ENCODE data around the gene SMIM12. TPM values are rescaled to one million over a fixed set of nuclear protein-coding genes. Genes with fewer than 3 reads are reported as not detected.

Gene SMIM12
- total RNA-seq, 2 experiments from 2014 or later, result 73.8 to 75.2 TPM

DNA sequence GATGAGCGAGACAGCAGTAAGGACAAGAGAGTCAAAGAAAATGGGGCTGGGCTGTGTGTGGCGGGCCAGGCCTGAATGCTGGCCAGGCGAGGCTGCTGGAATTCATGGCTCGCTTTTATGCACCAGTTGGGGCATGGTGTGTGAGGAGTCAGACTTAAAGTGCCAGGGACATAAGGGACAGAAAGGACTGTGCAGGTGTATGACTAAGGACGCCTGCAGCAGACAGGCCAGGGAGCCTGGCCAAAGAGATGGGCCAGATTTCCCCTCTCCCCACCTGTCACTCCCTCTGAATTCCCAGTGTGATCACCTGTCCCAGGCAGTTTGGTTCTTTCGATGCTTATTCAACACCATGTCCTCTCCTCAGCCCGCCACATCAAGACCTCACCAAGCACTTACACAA lies 16.9 kb upstream of the SMIM12 start:
- CTCF ChIA-PET, result no interaction called here
- POLR2A ChIA-PET, result no interaction called here

DNA sequence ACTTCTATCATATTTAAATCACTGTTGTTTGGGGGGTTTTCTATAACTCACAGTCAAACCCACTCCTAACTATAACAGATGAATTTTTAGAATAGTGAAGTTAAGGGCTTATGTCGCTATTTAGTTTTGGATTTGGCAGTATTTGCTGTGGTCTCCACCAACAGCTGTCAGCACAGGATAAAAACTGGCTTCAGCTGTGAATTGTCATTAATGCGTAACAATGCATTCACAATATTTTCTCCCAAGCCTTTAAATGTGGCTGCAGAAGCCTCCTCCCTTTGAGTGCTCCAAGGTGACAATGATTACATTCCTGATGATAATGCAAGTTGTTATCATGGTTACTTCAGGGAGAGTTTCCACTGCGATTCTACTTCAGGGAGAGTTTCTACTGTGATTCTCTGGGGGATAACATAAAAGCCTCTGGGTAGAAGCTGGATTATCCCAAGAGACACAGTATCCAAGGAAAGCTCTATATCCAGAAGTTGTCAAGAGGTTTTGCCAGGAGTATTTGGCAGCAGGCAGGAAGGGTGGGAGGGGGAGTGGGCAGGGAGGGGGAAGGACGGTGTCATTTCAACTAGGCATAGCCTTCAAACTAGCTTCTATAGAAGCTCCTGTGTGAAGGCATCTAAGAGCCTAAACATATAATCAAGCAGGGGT lies 14.9 kb upstream of the SMIM12 start:
- CTCF ChIA-PET, result no interaction called here
- POLR2A ChIA-PET, result no interaction called here

DNA sequence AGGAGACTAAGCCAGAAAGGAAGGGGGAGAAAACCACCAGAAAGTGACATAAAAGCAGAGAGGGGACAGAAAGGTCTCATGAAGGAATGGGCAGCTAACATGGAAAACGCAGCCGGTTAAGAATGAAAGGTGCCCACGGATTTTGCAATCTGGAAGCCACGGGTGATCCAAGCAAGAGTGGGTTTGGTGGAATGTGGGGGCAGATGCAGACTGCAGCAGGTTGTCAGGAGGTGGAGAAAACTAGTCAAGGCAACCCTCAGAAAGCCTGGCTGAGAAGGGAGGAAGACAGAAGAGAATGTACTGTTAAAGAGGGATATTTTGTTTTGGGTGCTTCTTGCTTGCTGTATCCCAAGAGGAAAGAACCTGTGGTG lies 12.6 kb upstream of the SMIM12 start:
- ChIA-PET CTCF (interaction anchor here (0.8 to 1.7 kb wide), 2 partner anchors 13 to 25 kb away, joined by 3 read pairs; no protein-coding TSS in a partner anchor), POLR2A (interaction anchor here (1.0 kb wide), 1 partner anchor 12 kb away, joined by 3 read pairs; the partner anchor contains the start of gene SMIM12)

DNA sequence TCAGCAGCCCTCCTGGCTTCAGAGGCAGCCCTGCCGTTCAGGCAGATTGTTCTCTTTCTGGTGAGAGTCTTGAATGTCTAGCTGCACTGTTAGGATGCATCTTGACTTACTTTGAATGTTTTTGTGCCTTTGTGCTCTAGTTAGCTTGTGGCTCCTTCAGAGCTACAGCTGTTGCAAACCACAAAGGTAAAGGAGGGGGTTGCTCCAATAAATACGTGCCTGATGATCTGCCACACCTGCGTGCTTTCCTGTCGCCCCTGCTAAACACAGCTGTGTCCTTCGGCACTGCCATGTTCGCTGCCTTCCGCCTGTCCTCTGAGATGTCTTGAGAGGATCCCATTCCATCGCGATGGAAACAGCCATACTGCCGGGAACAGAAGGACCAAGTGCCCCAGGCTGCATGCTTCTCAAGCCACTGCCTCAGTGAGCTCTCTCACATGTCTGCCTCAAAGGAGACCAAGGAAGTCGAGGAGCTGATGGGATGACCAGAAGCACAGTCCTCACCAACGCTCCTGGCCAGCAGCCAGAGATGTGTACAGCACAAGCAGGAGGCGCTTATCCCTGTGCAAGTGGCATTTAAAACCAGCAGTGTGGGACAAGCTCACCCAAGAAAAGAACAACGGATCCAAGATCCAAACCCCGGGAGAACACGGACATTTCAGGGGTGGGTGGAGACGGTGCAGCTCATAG lies 12.0 kb upstream of the SMIM12 start:
- ChIA-PET POLR2A (interaction anchor here (1.0 kb wide), 1 partner anchor 12 kb away, joined by 3 read pairs; the partner anchor contains the start of gene SMIM12), CTCF (interaction anchor here (0.5 to 1.7 kb wide), 3 partner anchors 14 to 489 kb away, joined by 3 to 4 read pairs (median 3); no protein-coding TSS in a partner anchor)

DNA sequence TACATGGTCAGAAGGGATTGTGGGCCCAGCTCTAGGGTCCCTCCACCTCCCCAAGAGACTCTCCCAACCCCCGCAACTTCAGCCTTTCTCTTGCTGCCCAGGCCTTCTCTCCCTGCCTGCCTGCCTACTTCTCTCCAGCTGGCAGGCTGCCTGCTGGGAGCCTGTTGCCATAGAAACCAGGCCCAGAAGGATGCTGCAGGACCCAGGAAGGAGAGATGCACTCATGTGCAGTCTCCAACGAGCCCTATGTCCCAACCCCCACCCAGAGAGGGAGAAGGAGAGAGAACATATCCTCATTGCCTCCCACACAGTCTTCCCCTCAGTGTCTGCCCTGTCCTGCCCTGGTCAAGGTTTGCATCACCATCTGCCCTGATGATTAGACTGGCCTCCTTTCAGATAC lies 10.8 kb upstream of the SMIM12 start:
- ChIA-PET CTCF (interaction anchor here (1.7 kb wide), 1 partner anchor 15 kb away, joined by 3 read pairs; no protein-coding TSS in a partner anchor), POLR2A (no interaction called here)

DNA sequence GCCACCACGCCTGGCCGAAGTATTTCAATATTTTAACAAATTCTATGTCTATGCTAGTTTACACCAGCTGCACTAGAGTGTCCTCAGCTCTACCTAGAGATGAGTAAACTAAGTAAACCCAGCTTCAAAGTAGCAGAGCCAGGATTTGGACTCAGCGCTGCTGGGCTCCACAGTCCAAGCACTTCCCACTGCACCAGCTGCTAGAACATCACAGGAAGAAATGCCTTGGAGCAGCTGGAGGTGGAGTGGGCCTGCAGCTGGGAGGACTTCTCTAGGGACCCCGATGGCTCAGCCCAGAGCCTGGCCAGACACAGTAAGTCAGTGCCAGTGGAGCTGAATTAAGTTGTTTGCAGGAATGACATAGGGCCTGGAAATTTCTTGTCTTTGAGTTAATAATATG lies 10.2 kb upstream of the SMIM12 start:
- CTCF ChIA-PET, result interaction anchor here (1.1 to 2.0 kb wide), 2 partner anchors 10 to 88 kb away, joined by 3 to 13 read pairs; partner anchors contain the start of gene SMIM12
- POLR2A ChIA-PET, result no interaction called here

DNA sequence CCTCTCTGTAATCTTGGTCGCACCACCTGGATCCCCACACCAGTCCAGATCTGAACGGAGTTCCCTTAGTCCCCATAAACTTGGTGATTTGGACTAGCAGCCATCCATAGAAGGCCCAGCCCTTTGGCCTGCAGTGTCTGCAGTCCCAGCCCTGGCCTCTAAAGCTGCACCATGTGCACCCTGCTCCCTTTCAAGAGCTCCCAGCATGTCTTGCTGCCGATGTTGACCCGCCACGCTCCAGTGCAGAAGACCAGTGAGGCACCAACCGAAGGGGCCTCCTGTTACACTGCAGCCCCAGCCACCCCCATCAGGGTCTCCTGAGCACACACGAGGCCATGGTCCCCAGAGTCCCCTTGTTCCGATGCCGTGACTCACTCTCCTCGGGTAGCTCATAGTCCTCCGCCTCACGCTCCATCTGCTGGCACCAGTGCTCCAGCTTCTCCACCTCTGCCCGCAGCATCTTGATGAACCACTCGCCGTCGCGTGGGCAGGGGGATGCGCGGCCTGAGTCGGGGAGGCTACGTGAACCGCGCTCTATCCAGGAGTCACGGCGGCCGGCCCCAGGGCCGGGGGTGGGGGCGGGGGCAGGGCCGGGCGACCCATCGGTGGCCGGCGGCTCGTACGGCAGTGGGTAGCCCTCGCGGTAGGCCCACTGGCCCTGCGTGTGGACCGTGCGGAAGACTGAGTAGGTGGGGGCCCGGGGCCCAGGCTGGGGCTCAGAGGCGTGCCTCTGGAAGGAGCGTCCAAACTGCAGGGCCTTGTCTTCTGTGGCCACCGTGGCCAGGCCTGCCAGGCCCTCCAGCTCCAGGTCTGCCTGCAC lies 8.9 kb upstream of the SMIM12 start:
- CTCF ChIA-PET, result interaction anchor here (1.0 to 2.0 kb wide), 3 partner anchors 8 to 87 kb away, joined by 3 to 13 read pairs (median 3); partner anchors contain the start of gene SMIM12

DNA sequence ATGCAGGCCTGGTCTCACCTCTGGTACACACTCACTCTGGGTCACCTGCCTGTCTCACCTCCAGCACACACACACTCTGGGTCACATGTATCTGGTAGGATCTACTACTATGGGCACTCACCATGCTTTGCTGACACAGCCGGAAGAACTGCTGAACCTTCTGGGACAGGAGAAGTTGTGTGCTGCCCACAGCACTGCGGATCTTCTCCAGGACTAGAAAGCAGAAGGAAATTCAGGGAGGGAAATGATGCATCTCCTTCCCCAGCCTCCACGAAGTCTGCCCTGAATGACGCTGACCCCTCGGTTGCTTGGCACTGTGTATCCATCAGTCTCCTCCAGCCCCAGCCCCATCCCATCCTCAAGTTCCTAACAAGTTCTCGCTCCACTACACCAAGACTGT lies 7.9 kb upstream of the SMIM12 start:
- CTCF ChIA-PET, result interaction anchor here (1.8 kb wide), 1 partner anchor 15 kb away, joined by 12 read pairs; no protein-coding TSS in a partner anchor
- POLR2A ChIA-PET, result interaction anchor here (1.1 kb wide), 1 partner anchor 81 kb away, joined by 3 read pairs; no protein-coding TSS in a partner anchor

More for the DNA sequence above, 8.9 kb upstream of the SMIM12 start:
- POLR2A ChIA-PET, result no interaction called here

DNA sequence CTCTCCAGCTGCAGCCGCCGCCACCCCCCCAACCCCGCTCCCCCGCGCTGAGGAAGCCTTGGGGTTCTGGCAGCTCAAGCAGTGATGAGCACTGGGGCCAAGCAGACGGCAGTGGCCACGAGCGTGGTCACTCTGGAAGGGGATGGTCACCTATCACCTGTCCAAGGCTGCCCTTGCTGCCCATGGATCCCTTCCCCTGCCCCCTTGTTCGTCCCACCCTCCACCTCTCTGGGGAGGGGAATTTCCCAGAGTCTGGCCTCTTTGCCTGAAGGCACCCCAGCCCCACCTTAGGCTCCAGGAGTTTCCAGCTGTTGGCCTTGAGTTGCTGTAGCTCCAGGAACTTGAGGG lies 7.2 kb upstream of the SMIM12 start:
- ChIA-PET POLR2A (interaction anchor here (1.0 to 1.1 kb wide), 2 partner anchors 80 to 118 kb away, joined by 3 to 4 read pairs; partner anchors contain the start of gene TMEM35B), CTCF (interaction anchor here (0.5 to 2.7 kb wide), 9 partner anchors 10 to 274 kb away, joined by 3 to 12 read pairs (median 4); no protein-coding TSS in a partner anchor)

DNA sequence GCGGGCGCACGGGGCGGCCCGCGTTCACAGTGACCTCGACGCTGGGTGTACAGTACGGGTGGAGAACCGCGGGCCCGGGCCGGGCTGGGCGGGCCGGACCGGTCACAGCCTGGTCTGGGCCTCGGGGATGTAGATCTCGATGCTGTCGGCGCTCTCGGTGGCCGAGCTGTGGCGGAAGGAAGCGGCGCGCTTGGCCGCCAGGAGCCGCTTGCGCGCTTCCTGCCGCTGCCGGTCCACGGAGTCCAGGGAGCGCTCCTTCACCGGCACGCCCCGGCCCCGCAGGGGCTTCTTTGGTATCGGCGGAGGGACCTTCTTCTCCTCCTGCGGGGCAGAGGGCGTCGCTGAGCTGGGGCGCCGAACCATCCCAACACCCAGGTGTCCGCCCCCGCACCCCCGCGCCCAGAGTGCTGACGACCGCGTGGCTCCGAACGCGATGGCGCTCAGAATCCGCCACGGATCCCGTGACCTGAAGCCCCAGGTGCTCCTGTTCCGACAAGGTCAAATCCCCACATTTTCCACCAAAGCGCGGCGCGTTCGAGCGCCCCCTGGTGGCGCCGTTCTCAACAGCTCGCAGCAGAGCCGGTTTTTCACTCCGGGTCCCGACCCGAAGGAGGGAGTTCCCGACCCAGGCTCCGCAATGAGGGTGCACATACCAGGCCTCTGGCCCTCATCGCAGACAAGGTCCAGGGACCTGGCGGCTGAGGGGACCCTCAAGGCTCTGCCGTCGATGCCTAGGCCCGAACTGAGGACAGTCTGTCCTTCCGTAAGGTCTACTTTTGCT lies 6.6 kb upstream of the SMIM12 start:
- POLR2A ChIA-PET, result interaction anchor here (1.0 to 1.1 kb wide), 2 partner anchors 79 to 119 kb away, joined by 3 to 4 read pairs; partner anchors contain the start of gene TMEM35B

DNA sequence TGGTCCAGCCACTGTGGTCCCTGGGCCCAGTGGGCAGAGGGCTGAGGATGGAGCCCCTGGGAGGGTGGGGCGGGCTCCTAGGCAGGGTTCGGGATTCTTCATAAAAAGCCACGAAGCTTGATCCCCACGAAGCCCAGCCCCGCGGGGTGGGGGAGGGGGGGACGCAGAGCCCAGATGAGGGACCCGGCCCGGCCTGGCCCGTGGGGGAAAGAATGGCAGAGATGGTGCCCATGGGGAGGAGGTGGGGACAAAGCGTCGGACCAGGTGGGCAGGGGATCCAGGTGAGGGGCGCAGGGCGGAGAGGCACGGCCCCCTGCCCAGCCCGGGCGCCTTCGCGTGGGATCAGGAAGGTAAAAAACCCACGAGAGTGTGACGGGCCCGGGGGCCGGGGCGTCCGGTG lies 6.0 kb upstream of the SMIM12 start:
- CTCF ChIA-PET, result interaction anchor here (0.9 to 2.7 kb wide), 9 partner anchors 9 to 165 kb away, joined by 3 to 12 read pairs (median 4); no protein-coding TSS in a partner anchor
- POLR2A ChIA-PET, result interaction anchor here (1.0 kb wide), 1 partner anchor 119 kb away, joined by 4 read pairs; the partner anchor contains the start of gene TMEM35B

More for the DNA sequence above, 6.6 kb upstream of the SMIM12 start:
- CTCF ChIA-PET, result interaction anchor here (0.5 to 2.7 kb wide), 10 partner anchors 9 to 275 kb away, joined by 3 to 12 read pairs (median 4); no protein-coding TSS in a partner anchor

DNA sequence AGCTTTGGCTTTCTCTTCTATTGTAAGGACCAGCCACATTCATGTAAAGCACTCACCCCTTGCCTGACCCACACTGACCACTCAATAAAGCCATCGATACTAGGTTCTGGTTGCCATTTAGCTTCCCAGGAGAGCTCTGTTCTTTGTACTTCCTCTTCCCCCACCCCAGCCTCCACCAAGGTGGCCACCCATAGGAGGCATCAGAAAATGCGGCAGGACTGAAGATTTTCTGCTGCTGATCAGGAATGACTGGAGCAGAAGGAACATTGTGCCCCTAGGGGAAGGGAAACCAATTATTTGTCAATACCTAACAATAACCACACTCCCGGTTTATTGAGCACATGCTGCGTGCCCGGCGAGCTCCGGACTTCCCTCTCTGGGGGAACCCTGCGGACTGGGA lies 5.2 kb upstream of the SMIM12 start:
- POLR2A ChIA-PET, result interaction anchor here (0.6 kb wide), 1 partner anchor 218 kb away, joined by 6 read pairs; no protein-coding TSS in a partner anchor

DNA sequence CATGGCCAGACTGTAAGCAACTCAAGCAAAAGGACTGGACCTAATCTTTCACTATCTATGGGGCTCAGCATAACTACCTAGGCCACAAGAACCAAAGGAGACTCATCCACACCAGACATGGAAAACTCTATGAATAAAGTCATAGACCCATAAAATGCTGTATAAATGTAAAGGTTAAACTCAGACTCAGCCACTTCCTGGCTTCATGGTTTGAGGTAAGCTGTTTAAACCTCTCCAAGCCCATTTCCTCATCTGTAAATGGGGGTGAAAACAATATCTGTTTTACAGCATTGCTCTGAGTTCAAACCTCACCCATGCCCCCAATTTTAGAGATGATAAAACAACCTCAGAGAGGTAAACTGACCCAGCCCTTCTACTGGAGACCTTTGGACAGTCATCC lies 4.0 kb upstream of the SMIM12 start:
- ChIA-PET CTCF (interaction anchor here (1.9 kb wide), 1 partner anchor 11 kb away, joined by 10 read pairs; no protein-coding TSS in a partner anchor), POLR2A (no interaction called here)

More for the DNA sequence above, 5.2 kb upstream of the SMIM12 start:
- CTCF ChIA-PET, result interaction anchor here (1.0 to 2.7 kb wide), 4 partner anchors 8 to 78 kb away, joined by 3 to 11 read pairs (median 8); no protein-coding TSS in a partner anchor

DNA sequence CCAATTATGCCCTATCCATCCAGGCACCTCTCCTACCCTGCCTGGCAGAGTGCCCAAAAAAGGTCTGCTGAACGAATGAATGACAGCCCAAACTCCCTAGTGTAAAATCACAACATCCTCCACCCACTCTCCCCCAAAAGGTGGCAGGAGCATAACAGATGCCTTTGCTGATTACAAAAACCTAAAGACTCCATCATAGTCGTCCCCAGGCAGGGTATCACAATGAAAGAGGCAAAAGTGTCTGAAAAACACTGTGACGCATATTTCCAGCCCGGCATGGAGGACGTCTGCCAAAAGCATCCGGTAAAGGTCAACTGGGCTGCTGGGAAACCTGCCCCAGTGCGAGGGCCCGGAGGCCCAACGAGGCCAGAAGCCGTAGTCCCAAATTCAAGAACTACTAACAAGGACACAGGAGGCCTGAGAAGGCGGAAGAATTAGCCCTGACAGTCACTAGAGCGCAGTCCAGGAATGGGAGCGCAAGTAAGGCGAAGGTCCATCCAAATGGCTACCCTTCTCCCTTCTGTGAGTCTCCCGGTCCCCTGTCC lies 576 bp downstream of the SMIM12 start:
- POLR2A ChIA-PET, result interaction anchor here (0.6 to 1.6 kb wide), 3 partner anchors 11 to 172 kb away, joined by 3 to 7 read pairs (median 5); partner anchors contain the start of gene TMEM35B
- CTCF ChIA-PET, result interaction anchor here (1.5 to 2.3 kb wide), 2 partner anchors 10 to 72 kb away, joined by 8 to 13 read pairs; no protein-coding TSS in a partner anchor

DNA sequence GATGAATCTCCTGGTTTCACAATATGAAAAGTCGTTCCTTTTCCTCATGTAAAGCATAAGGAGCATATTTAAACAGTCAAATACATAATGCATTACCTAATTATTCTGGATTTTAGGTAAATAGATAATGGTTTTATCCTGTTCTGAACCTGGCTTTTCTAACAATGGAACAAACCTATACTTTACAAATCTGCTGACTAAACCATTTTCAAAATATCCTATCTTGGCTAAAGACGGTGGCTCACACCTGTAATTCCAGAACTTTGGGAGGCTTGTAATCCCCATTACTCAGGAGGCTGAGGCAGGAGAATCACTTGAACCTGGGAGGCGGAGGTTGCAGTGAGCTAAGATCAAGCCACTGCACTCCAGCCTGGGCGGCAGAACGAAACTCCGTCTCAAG lies 2.9 kb downstream of the SMIM12 start:
- CTCF ChIA-PET, result interaction anchor here (2.0 kb wide), 1 partner anchor 9 kb away, joined by 11 read pairs; no protein-coding TSS in a partner anchor
- POLR2A ChIA-PET, result no interaction called here

DNA sequence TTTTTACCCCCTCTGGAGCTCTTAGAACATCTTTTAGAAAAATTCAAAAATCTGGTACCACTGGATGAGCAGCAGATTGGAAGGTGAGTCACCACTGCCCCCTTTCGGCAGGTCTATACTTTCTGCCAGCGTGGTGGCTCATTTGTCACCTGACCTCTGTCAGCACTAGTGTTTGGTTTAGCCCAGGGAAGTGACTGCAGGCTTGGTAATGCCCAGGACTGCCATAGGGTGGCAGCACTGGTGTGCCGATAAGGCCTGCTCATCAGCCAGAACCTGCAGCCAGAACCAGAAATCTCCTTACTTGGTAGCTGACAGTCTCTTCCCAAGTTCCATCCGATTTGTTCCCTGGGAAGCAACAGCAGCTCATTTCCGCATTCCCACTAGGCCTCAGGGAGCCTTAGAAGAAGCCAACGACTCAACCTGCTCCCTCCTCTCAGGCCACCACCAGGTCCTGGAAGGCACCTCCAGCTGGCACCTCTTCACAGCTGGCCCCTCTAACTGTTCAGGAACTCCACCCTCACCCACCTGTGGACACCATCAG lies 6.8 kb downstream of the SMIM12 start:
- ChIA-PET POLR2A (no interaction called here), CTCF (interaction anchor here (0.6 to 1.9 kb wide), 22 partner anchors 8 to 1539 kb away, joined by 3 to 12 read pairs (median 4); partner anchors contain the start of genes GJB3 and TMEM35B)

DNA sequence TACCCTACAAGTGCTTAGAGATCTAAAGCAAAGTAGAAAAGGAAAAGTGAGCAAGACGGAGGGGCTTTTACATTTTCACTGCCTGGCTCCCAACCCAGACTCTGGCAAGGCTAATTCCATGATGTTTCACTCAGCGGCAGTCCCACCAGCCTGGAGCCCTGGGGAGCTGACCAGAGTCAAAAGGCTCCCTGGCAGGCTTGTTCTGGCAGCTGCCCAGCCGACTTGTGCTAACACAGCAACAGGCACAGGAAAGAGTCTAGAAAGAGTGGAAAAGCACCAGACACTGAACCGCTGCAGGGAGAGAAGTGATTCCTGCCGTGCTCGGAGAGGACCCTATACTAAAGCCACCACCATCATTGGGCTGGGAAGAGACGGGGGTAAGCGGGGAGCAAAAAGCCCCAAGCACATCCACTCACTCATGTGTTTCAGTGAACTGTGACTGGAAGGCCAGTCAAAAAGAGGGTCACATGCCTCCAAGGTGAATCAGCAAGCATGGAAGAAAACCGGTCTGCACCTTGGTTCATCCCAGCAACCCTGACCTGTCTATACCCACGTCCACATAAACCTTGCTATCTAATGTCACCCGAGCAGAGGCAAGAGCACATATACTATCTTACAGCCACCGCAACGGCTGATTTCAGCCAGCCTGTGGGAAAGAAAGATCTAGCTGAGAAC lies 8.0 kb downstream of the SMIM12 start:
- ChIA-PET POLR2A (no interaction called here), CTCF (interaction anchor here (0.9 to 1.6 kb wide), 4 partner anchors 17 to 75 kb away, joined by 3 to 8 read pairs (median 4); no protein-coding TSS in a partner anchor)

Measured in activated CD8-positive, alpha-beta memory T cell treated with anti-CD3 and anti-CD28 coated beads for 36 hours (primary cell).